Small intestine (tissue), 7 donors: ENCODE data around the gene HEPACAM2. TPM values are rescaled to one million over a fixed set of nuclear protein-coding genes. Genes with fewer than 3 reads are reported as not detected.

Source experiments
- DNase-seq, 2 donors: peaks; one replicate each; pipeline versions ENCODE4 v3.0.0 to v3.0.0-alpha.2; 2013
- FAIRE-seq: peaks from 2 replicates; lab custom pipeline; 2012; peaks lifted over from hg19 to GRCh38; lab: Jason Lieb, UNC
- H3K27ac ChIP-seq, 3 donors: one replicate each; pipeline ENCODE4 v1.5.1; 2013; ENCODE audit warnings: low read length in 2 of 3, mild to moderate bottlenecking in 2 of 3, control low read depth in 1 of 3, inconsistent platforms in 1 of 3, low read depth in 1 of 3, moderate library complexity in 1 of 3
- H3K27me3 ChIP-seq, 3 donors: one replicate each; pipeline ENCODE4 v1.6.1; 2013; ENCODE audit warnings: low read length in 3 of 3, inconsistent platforms in 1 of 3; ENCODE audit not compliant: control insufficient read depth in 3 of 3, insufficient read depth in 3 of 3
- H3K36me3 ChIP-seq, 3 donors: one replicate each; pipeline ENCODE4 v1.6.1; 2013; ENCODE audit warnings: low read length in 3 of 3, inconsistent platforms in 1 of 3, low read depth in 1 of 3, mild to moderate bottlenecking in 1 of 3, moderate library complexity in 1 of 3; ENCODE audit not compliant: control insufficient read depth in 3 of 3, insufficient read depth in 2 of 3
- H3K4me1 ChIP-seq, 3 donors: one replicate each; pipeline ENCODE4 v1.6.1; 2013; ENCODE audit warnings: low read length in 2 of 3, inconsistent platforms in 1 of 3, low read depth in 1 of 3, mild to moderate bottlenecking in 1 of 3, moderate library complexity in 1 of 3; ENCODE audit not compliant: control insufficient read depth in 3 of 3, insufficient read depth in 2 of 3
- H3K4me3 ChIP-seq, 3 donors: one replicate each; pipeline ENCODE4 v1.5.1; 2013; ENCODE audit warnings: low read length in 3 of 3, control low read depth in 1 of 3, inconsistent platforms in 1 of 3, low read depth in 1 of 3, mild to moderate bottlenecking in 1 of 3, moderate library complexity in 1 of 3
- H3K9me3 ChIP-seq, 2 donors: one replicate each; pipeline ENCODE4 v1.6.1; 2013; ENCODE audit warnings: low read depth in 1 of 2, low read length in 1 of 2; ENCODE audit not compliant: control insufficient read depth in 2 of 2, insufficient read depth in 1 of 2
- WGBS, 3 donors: extraction: QIAGEN DNeasy Blood & Tissue Kit; methylation state at CpG; one replicate each; pipeline ENCODE4 v1.1.7; 2013; 5-methylcytosine and 5-hydroxymethylcytosine counted together
- polyA plus RNA-seq, 4 donors: library from polyadenylated mRNA; stranded (reverse) in 3 of 4; unstranded in 1 of 4; fragments of 200-250 nt in 3 of 4; fragments of 120-200 nt in 1 of 4; gene quantifications; one replicate each; pipeline versions ENCODE4 v1.2.1 to v1.2.3, GENCODE V29; 2013
- donor health status: healthy with polysubstance abuse.
- donor health status: control.
- donor health status: control.
- donor health status: Bipolar disorder and iron deficiency.
- donor health status: healthy.

Gene HEPACAM2
- polyA plus RNA-seq, 4 donors = 9.2 to 108 (median 14.2) TPM

GRCh38 chr7:93140582-93141191, 85.6 kb downstream of the HEPACAM2 start:
- Histone ChIP-seq H3K36me3 (peaks cover 5 to 37% (median 36%) of the 10 kb centered on the region in 3 donors), H3K4me1 (no peaks in the 10 kb centered on the region), H3K9me3 (peaks cover 0 to 2% of the 10 kb centered on the region in 2 donors), H3K27me3 (no peaks in the 10 kb centered on the region), H3K4me3 (no peak overlapping the region), H3K27ac (no peak overlapping the region)
- FAIRE-seq = no peak
- DNase-seq = no peak
- 96 to 99% (median 96%) methylated on average over 3 of the region's 3 CpGs for WGBS, 3 donors

DNA sequence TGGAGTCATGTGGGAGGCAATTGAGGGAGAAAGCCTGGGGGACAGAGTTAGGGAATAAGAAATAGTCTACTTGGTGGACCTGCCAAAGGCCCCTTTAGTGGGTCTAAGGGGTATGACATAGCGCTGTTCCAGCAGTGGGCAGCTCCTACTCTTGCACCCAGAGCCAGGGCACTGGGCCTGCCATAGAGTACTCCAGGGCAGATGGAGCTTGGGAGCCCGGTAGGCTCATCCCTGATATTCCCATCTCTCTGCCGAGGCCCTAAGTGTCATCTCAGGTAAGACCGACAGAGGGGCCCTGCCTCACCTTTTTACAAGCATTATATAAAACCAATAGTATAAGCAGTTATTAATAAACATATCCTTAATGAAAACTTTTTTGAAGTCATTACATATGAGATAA, 87.7 kb downstream of the HEPACAM2 start:
- Histone ChIP-seq H3K27ac (no peak overlapping the region), H3K9me3 (peaks cover 0 to 4% of the 10 kb centered on the region in 2 donors), H3K4me1 (no peaks in the 10 kb centered on the region), H3K36me3 (peaks cover 3 to 40% (median 35%) of the 10 kb centered on the region in 3 donors), H3K4me3 (no peak overlapping the region), H3K27me3 (no peaks in the 10 kb centered on the region)
- no peak for FAIRE-seq
- 94 to 98% (median 97%) methylated on average over 4 of the region's 4 CpGs for WGBS, 3 donors
- no peak for DNase-seq

Other genes starting within 250 kb of the HEPACAM2 start
- 1 to 10 TPM; 3.2 to 5.6 (median 4.8) TPM for gene SAMD9, start 108.5 kb downstream of the HEPACAM2 start, polyA plus RNA-seq
- gene SAMD9L, start 78.1 kb downstream of the HEPACAM2 start, polyA plus RNA-seq = 1 to 10 TPM; 4.1 to 5.8 (median 5.3) TPM
- gene VPS50, start 5.9 kb upstream of the HEPACAM2 start, polyA plus RNA-seq = 10 to 100 TPM in 1 of 4 donors, 1 to 10 TPM in 3; 4.9 to 20.7 (median 9.0) TPM